Panc1 (cell line): ENCODE results near the gene SIRPG.

Experiments
- CTCF ChIP-seq: fragments of 450-650 bp; IDR thresholded peaks from 2 replicates; pipeline ENCODE4 v1.5.1; 2017; ENCODE audit warnings: mild to moderate bottlenecking
- POLR2AphosphoS5 ChIP-seq: IDR thresholded peaks from 2 replicates; pipeline ENCODE4 v1.6.1; 2012; ENCODE audit warnings: mild to moderate bottlenecking, low read depth, low read length, moderate library complexity
- REST ChIP-seq, 2 experiments: IDR thresholded peaks; 2 replicates each; pipeline ENCODE4 v1.6.1; 2011 to 2012; ENCODE audit warnings: low read depth in 2 of 2, control low read depth in 1 of 2, low read length in 1 of 2, mild to moderate bottlenecking in 1 of 2, moderate library complexity in 1 of 2; ENCODE audit not compliant: insufficient read depth in 1 of 2
- TCF7L2 ChIP-seq: IDR thresholded peaks from 2 replicates; pipeline ENCODE4 v1.6.1; 2011; ENCODE audit warnings: mild to moderate bottlenecking, low read depth, low read length, inconsistent platforms

GRCh38 chr20:1618479-1618878 lies 39.1 kb downstream of the SIRPG start:
- TF ChIP-seq CTCF (no peak), REST (IDR thresholded peaks at IDR 0.05; ENCODE audit: insufficient read depth in 1 of 2, low read depth in 2 of 2, low read length in 1 of 2) (no peak), POLR2AphosphoS5 (no peak), TCF7L2 (no peak)
